GM18868 (cell line): Measurements from ENCODE around the gene GUCY1A1.
"Not testable (repeated sequence)": the region's sequence is repeated elsewhere in the genome, so short reads cannot be mapped to it uniquely, and the experiment has no call there.

Experiments
- ATAC-seq: cut with Tn5 transposase; IDR thresholded peaks from one replicate; pipeline ENCODE4 v1.9.1; 2021; ENCODE audit warnings: mild to moderate bottlenecking, moderate library complexity; ENCODE audit not compliant: unreplicated experiment

GUCY1A1 gene

DNA sequence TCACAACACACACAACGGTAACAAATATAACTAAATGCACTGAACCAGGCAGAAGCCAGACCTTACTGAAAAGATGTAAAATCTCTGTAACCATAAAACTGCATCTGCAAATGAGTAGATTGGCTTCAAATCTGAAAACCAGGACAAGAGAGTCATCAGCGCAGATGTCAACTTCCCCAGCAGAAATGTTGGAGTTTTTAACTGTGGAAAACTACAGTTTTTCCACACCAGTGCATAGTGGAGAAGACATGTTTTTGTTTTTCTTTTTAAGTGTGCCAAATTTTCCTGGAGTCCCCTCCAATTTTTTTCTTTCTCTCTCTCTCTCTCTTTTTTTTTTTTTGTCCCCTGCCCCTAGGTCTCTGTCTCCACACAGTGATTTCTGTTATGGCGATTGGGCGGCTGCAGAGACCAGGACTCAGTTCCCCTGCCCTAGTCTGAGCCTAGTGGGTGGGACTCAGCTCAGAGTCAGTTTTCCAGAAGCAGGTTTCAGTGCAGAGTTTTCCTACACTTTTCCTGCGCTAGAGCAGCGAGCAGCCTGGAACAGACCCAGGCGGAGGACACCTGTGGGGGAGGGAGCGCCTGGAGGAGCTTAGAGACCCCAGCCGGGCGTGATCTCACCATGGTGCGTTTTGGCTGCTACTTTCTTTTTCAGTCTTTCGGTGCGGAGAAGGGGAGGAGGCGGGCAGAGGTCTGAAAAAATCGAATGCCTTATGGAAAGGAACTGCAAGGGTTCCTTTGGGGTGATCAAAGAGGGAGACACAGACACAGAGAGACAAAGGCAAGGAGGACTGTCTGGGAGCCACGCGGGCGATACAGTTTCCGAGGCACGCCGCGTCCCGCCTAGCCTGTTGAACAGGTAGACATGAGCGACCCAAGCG is at the start of gene GUCY1A1:
GUCY1A1 (plus strand) TSS at position 505 of the 878 bp plus-strand sequence. CDS start 30,020 bp downstream, outside the sequence.
- ATAC-seq = peak; percentile 19

GRCh38 chr4:155617296-155617695 is 49.4 kb upstream of the GUCY1A1 start:
- no peak for ATAC-seq

- ATAC-seq = no peak
Measured at GRCh38 chr4:155618183-155618838, 48.3 kb upstream of the GUCY1A1 start.

DNA sequence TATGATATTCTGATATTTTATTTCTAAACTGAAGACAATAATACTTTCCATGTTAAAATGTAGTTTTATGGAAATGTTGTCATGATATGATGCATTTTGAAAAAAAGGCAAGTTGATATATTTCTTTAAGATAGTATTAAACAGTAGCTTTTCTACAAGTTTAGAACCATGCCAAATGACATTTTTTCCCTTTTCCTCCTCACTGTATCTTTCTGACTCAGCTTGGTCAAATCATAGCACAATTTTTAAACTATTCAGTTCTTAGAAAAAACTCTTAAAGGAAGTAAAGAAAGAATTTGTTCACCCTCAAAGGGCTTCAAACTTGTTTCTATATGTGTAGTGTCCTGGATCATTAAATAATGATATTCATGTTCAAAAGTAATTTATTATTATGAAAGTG is 46.0 kb upstream of the GUCY1A1 start:
- no peak for ATAC-seq

GRCh38 chr4:155624478-155624877 is 42.2 kb upstream of the GUCY1A1 start:
- ATAC-seq = no peak

DNA sequence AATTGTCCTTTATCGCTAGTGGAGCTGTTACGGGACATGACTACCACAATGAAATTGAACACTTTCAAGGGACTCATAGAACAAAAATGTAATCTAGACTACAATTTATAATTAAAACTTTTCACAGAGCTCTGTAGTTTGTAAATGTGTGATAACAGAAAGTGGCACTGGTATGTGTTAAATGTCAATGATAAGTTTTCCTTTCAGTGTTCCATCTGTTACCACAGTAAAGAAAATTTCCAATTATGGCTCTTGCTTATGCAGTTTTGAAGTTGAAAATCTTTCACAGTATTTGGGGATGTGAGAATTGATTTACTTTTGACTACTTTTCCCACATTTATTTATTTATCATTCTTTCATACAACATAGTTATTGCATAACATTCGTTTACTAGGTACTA is 40.1 kb upstream of the GUCY1A1 start:
- ATAC-seq = no peak

GRCh38 chr4:155629183-155629825 is 37.3 kb upstream of the GUCY1A1 start:
- no peak for ATAC-seq

GRCh38 chr4:155629956-155630355 is 36.7 kb upstream of the GUCY1A1 start:
- no peak for ATAC-seq

- ATAC-seq = no peak
Measured at GRCh38 chr4:155632310-155632840, 34.3 kb upstream of the GUCY1A1 start.

DNA sequence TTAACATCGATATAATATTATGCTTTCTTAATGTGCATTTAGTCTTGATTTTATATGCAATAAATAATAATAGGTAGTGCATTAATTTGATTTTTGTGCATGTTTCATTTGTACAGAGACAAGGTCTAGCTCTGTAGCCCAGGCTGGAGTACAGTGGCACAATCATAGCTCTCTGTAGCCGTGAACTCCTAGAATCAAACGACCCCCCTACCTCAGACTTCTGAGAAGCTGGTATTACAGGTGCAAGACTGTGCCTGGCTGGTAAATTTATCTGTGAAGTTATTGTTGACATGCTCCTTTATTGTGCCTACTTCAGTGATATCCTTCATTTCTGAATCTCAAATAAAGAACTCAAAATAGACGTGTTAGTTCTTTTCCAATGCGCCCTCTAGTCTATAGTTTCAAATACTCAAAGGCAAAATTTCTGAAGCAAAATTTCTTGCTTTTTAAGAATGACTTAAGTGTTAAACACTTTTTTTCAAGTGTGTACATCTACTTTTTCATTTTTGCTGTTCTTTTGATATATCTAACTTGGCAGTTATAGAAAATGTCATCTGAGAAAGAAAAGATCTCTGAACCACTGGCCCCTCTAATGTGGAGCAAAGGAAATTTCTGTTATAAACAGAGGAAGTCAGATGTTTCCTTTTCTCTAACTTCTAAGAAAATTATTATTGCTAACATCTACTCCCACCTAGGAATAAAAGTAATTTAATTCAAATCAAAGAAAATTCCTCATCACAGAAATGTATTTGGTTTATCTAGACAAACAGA is 28.3 kb upstream of the GUCY1A1 start:
- no peak for ATAC-seq

GRCh38 chr4:155639704-155640523 is 26.7 kb upstream of the GUCY1A1 start:
- ATAC-seq = peak; percentile 87

DNA sequence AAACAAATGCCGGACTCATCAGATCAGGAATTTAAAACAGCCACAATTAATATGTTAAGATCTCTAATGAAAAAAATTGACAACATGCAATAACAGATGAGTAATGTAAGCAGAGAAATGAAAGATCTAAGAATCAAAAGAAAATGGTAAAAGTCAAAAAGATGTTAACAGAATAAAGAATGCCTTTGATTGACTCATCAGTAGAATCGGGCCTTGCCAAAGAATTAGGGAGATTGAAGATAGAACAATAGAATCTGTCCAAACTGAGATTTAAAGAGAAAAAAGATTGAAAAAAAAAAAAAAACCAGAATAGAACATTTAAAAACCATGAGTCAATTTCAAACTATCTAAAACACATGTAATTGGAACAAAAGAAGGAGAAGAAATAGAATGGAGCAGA is 25.9 kb upstream of the GUCY1A1 start:
- no peak for ATAC-seq

DNA sequence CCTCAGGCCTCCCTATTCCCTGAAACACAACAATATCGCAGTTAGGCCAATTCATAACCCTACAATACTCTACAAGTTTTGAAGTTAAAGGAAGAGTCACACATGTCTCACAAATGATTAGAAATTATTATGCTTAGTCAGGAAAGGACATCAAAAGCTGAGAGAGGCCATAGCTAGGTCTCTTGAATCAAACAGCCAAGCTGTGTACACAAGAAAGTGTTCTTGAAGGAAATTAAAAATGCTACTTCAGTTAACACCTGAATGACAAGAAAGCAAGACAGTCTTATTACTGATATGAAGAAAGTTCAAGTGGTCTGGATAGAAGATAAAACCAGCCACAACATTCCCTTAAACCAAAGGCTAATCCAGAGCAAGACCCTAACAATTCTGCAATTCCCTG is 23.6 kb upstream of the GUCY1A1 start:
- ATAC-seq = no peak

DNA sequence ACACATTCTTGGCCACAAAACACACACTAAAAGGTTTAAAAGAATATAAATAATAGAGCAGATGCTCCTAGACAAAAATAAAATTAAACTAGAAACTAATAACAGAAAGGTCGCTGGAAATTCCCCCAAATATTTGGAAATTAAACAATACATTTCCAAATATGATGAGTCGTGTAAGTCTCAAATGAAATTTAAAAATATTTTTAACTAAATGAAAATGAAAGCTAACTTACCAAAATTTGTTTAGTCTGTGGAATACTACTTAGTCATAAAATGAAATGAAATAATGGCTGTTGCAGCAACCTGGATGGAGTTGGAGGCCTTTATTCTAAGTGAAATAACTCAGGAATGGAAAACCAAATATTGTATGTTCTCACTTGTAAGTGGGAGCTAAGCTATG is 20.6 kb upstream of the GUCY1A1 start:
- ATAC-seq = no peak

GRCh38 chr4:155650785-155651184 is 15.9 kb upstream of the GUCY1A1 start:
- not testable (repeated sequence) for ATAC-seq

GRCh38 chr4:155653052-155653451 is 13.6 kb upstream of the GUCY1A1 start:
- no peak for ATAC-seq

DNA sequence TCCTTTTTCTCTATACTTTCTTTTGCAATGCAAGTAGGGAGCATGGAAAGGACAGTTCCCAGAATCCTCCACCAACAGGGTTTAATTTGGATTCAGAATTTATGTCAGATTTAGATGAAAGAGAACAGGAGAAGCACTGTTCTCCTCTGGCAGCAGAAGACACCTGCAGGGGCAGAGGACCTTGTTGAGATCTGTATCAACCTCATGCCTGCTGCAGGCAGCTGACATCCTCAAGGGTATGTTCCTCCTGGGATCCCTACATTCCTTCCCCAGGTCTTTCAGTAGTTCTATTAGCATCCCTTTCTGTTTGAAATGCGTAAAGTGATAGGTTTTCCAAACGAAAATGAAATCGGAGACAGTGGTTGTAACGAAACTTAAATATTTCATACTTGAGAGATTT is 10.6 kb upstream of the GUCY1A1 start:
- ATAC-seq = no peak

GRCh38 chr4:155657169-155657568 is 9.5 kb upstream of the GUCY1A1 start:
- no peak for ATAC-seq

- no peak for ATAC-seq
Measured at GRCh38 chr4:155657985-155658680, 8.5 kb upstream of the GUCY1A1 start.
